Heart left ventricle (tissue), 13 donors: ENCODE data around the gene AFMID.

Experiments
- POLR2A ChIP-seq, 2 donors: fragments of 450-650 bp; IDR thresholded peaks; one replicate each; pipeline ENCODE4 v1.6.1; 2017; ENCODE audit warnings: antibody characterized with exemption in 2 of 2, mild to moderate bottlenecking in 2 of 2, moderate library complexity in 2 of 2
- TF ChIP-seq, protein P1 (sequence below), 12 donors: fragments of 200-600 bp; sonication (generic) in 4 of 12; IDR thresholded peaks; one replicate each; pipeline versions ENCODE4 v1.5.0 to v1.8.0; 2018 to 2022; ENCODE audit warnings: antibody characterized with exemption in 12 of 12, mild to moderate bottlenecking in 5 of 12
- donor health status: ischemic (EF 13 %, LVEDD 7.1; RV severe dilation, severe dysfunction).
- donor health status: DM: no; HTN: yes; CAD: no.
- donor health status: DM: no; HTN: no; CAD: no.
- donor health status: ischemic (EF 25% LVEDD 6.9; RV normal size, moderate dysfunction).
- donor health status: ischemic (EF 25% LVEDD 5.7; RV mildly dilated, moderate dysfunction).
- donor health status: ischemic (EF 35%, LVEDD 5.7; RV mildly dilated, moderate dysfunction).
- donor health status: nonischemic (EF 11% LVEDD 7.7; RV severe dilation, severe dysfunction).
- donor health status: DM: yes; HTN: yes; CAD: no.
- donor health status: PGD.
- donor health status: ischemic (EF 29% LVEDD 5.4; RV normal size, mild dysfunction).
- donor health status: nonischemic (EF 23%, LVEDD 6.1; RV moderate dilation, normal function).

DNA sequence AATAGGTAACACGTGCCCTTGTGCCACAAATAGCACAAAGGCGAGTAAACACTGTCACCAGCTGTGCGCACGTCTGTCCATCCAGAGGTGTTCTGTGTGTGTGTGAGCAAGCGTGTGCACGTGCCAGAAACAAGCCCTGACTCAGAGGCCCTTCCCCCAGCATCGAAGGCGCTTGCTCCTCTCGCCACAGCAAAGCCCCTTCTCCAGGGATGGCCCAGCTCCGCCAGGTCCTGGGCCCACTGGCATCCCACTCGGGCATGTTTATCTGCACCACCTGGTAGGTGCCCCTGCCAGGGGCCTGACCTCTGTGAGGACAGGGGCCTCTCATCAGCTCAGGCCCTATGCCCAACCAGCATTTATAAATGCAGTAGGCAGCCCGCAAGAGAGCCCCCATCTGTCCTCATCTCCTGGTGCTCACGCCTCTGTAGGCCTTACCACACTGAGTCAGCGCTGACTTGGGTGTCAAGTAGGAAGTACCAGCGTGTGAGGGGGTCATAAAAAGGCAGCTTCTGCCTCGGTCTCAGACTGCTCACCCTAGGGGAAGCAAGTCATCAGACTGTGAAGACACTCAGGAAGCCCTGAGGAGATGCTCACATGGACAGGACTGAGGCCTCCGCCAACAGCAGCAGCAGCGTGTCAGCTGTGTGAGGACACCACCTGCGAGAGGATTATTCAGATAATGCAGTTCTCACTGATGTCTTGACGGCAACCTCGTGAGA lies 55.0 kb downstream of the AFMID start:
- TF ChIP-seq, protein P1, sequence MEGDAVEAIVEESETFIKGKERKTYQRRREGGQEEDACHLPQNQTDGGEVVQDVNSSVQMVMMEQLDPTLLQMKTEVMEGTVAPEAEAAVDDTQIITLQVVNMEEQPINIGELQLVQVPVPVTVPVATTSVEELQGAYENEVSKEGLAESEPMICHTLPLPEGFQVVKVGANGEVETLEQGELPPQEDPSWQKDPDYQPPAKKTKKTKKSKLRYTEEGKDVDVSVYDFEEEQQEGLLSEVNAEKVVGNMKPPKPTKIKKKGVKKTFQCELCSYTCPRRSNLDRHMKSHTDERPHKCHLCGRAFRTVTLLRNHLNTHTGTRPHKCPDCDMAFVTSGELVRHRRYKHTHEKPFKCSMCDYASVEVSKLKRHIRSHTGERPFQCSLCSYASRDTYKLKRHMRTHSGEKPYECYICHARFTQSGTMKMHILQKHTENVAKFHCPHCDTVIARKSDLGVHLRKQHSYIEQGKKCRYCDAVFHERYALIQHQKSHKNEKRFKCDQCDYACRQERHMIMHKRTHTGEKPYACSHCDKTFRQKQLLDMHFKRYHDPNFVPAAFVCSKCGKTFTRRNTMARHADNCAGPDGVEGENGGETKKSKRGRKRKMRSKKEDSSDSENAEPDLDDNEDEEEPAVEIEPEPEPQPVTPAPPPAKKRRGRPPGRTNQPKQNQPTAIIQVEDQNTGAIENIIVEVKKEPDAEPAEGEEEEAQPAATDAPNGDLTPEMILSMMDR (IDR thresholded peaks at IDR 0.05), result no peak
- TF ChIP-seq POLR2A (IDR thresholded peaks at IDR 0.05), result no peak
